SK-N-SH treated with all-trans-retinoic acid at 6 μM for 48 hours (cell line): ENCODE results near the gene LATS1.

ENCODE experiments used
- ATAC-seq: fragments of 200-7000 bp; cut with Tn5 transposase; 3 replicates; pipeline ENCODE4 v1.9.1; 2020; ENCODE audit warnings: mild to moderate bottlenecking, moderate library complexity
- ARNTL ChIP-seq: fragments of 450-650 bp; formaldehyde crosslinking; IDR thresholded peaks from 2 replicates; pipeline ENCODE4 v1.5.0; 2020; ENCODE audit warnings: low read depth, mild to moderate bottlenecking, moderate library complexity, borderline replicate concordance
- BACH2 ChIP-seq: fragments of 250-450 bp; sonication (Bioruptor Pico); IDR thresholded peaks from 2 replicates; pipeline ENCODE4 v1.9.0; 2021; ENCODE audit warnings: mild to moderate bottlenecking, borderline replicate concordance
- CREB5 ChIP-seq: fragments of 250-450 bp; sonication (Bioruptor Pico); IDR thresholded peaks from 2 replicates; pipeline ENCODE4 v1.5.1; 2020; ENCODE audit warnings: low read depth, mild to moderate bottlenecking, moderate library complexity
- CSDC2 ChIP-seq: fragments of 250-450 bp; sonication (Bioruptor Pico); IDR thresholded peaks from 2 replicates; pipeline ENCODE4 v1.5.0; 2020; ENCODE audit warnings: mild to moderate bottlenecking, moderate library complexity
- CSRNP3 ChIP-seq: fragments of 250-450 bp; sonication (Bioruptor Pico); IDR thresholded peaks from 2 replicates; pipeline ENCODE4 v1.5.1; 2021; ENCODE audit warnings: mild to moderate bottlenecking, moderate library complexity
- ESRRG ChIP-seq: fragments of 250-450 bp; sonication (Bioruptor Pico); IDR thresholded peaks from 2 replicates; pipeline ENCODE4 v1.6.1; 2021; ENCODE audit warnings: mild to moderate bottlenecking
- GLIS3 ChIP-seq: fragments of 250-450 bp; sonication (Bioruptor Pico); IDR thresholded peaks from 2 replicates; pipeline ENCODE4 v1.5.0; 2020; ENCODE audit warnings: mild to moderate bottlenecking, moderate library complexity
- OSR1 ChIP-seq: fragments of 250-450 bp; sonication (Bioruptor Pico); IDR thresholded peaks from 2 replicates; pipeline ENCODE4 v1.8.0; 2022; ENCODE audit warnings: moderate library complexity, mild to moderate bottlenecking, inconsistent platforms
- PATZ1 ChIP-seq: fragments of 250-450 bp; sonication (Bioruptor Pico); IDR thresholded peaks from 2 replicates; pipeline ENCODE4 v1.8.0; 2020; ENCODE audit warnings: mild to moderate bottlenecking, moderate library complexity, borderline replicate concordance
- POU6F1 ChIP-seq: fragments of 250-450 bp; sonication (Bioruptor Pico); IDR thresholded peaks from 2 replicates; pipeline ENCODE4 v1.8.0; 2021; ENCODE audit warnings: low read depth, mild to moderate bottlenecking, moderate library complexity, borderline replicate concordance
- PPARA ChIP-seq: fragments of 250-450 bp; sonication (Bioruptor Pico); IDR thresholded peaks from 2 replicates; pipeline ENCODE4 v1.5.0; 2020; ENCODE audit warnings: mild to moderate bottlenecking, borderline replicate concordance
- RARB ChIP-seq: fragments of 250-450 bp; sonication (Bioruptor Pico); IDR thresholded peaks from 2 replicates; pipeline ENCODE4 v1.8.0; 2021; ENCODE audit warnings: mild to moderate bottlenecking, moderate library complexity
- SNAI2 ChIP-seq: fragments of 250-450 bp; sonication (Bioruptor Pico); IDR thresholded peaks from 2 replicates; pipeline ENCODE4 v1.5.0; 2020; ENCODE audit warnings: mild to moderate bottlenecking, moderate library complexity
- TCF4 ChIP-seq: fragments of 250-450 bp; sonication (Bioruptor Pico); IDR thresholded peaks from 2 replicates; pipeline ENCODE4 v1.8.0; 2021; ENCODE audit warnings: mild to moderate bottlenecking, moderate library complexity, borderline replicate concordance
- TOX ChIP-seq: fragments of 250-450 bp; sonication (Bioruptor Pico); IDR thresholded peaks from 2 replicates; pipeline ENCODE4 v1.8.0; 2021; ENCODE audit warnings: mild to moderate bottlenecking, moderate library complexity, borderline replicate concordance
- TSHZ2 ChIP-seq: fragments of 250-450 bp; sonication (Bioruptor Pico); IDR thresholded peaks from 2 replicates; pipeline ENCODE4 v1.5.0; 2020; ENCODE audit warnings: mild to moderate bottlenecking, moderate library complexity
- ZC3H10 ChIP-seq: fragments of 250-450 bp; sonication (Bioruptor Pico); IDR thresholded peaks from 2 replicates; pipeline ENCODE4 v1.5.1; 2021; ENCODE audit warnings: mild to moderate bottlenecking, moderate library complexity
- ZFP3 ChIP-seq: fragments of 250-450 bp; sonication (Bioruptor Pico); IDR thresholded peaks from 2 replicates; pipeline ENCODE4 v1.5.0; 2020; ENCODE audit warnings: mild to moderate bottlenecking, moderate library complexity
- ZFP30 ChIP-seq: fragments of 450-650 bp; formaldehyde crosslinking; IDR thresholded peaks from 2 replicates; pipeline ENCODE4 v1.5.0; 2022; ENCODE audit warnings: mild to moderate bottlenecking, moderate library complexity
- ZNF565 ChIP-seq: fragments of 450-650 bp; formaldehyde crosslinking; conservative IDR thresholded peaks from 2 replicates; pipeline ENCODE4 v1.5.0; 2020; ENCODE audit warnings: low read depth, mild to moderate bottlenecking, moderate library complexity
- ZNF8 ChIP-seq: fragments of 450-650 bp; formaldehyde crosslinking; IDR thresholded peaks from 2 replicates; pipeline ENCODE4 v1.5.0; 2020; ENCODE audit warnings: mild to moderate bottlenecking, moderate library complexity

The LATS1 gene

GRCh38 chr6:149723262-149723661, 5.4 kb upstream of the LATS1 start:
- TF ChIP-seq CSRNP3 (CRISPR knock-in tag) (no peak), BACH2 (CRISPR knock-in tag) (no peak), CREB5 (CRISPR knock-in tag) (no peak), OSR1 (no peak), CSDC2 (CRISPR knock-in tag) (no peak), ZNF8 (CRISPR knock-in tag) (no peak), TSHZ2 (no peak), POU6F1 (no peak), ZFP30 (CRISPR knock-in tag) (no peak), RARB (no peak), ZFP3 (CRISPR knock-in tag) (no peak), ESRRG (no peak), ZNF565 (CRISPR knock-in tag) (no peak), PATZ1 (no peak)
- ATAC-seq, result no peak

GRCh38 chr6:149719531-149719930, 1.6 kb upstream of the LATS1 start:
- TF ChIP-seq SNAI2, result no peak
- no peak for TF ChIP-seq BACH2 (CRISPR knock-in tag)
- TF ChIP-seq ESRRG, result no peak
- no peak for TF ChIP-seq RARB
- TF ChIP-seq PPARA (CRISPR knock-in tag), result no peak
- no peak for TF ChIP-seq ZC3H10 (CRISPR knock-in tag)
- no peak for TF ChIP-seq TSHZ2
- TF ChIP-seq ARNTL (CRISPR knock-in tag), result no peak
- TF ChIP-seq ZFP30 (CRISPR knock-in tag), result no peak
- no peak for TF ChIP-seq PATZ1
- no peak for TF ChIP-seq OSR1
- TF ChIP-seq CSDC2 (CRISPR knock-in tag), result no peak
- TF ChIP-seq TCF4 (CRISPR knock-in tag), result no peak
- no peak for TF ChIP-seq ZNF8 (CRISPR knock-in tag)
- no peak for TF ChIP-seq POU6F1
- no peak for TF ChIP-seq GLIS3 (CRISPR knock-in tag)
- no peak for TF ChIP-seq TOX (CRISPR knock-in tag)
- TF ChIP-seq ZFP3 (CRISPR knock-in tag), result no peak
- TF ChIP-seq ZNF565 (CRISPR knock-in tag), result no peak
- no peak for TF ChIP-seq CSRNP3 (CRISPR knock-in tag)

More at GRCh38 chr6:149719531-149719930, 1.6 kb upstream of the LATS1 start:
- ATAC-seq, result no peak
